Panc1 (cell line): ENCODE results near the gene RUNX1.

Experiments used
- CTCF ChIP-seq: fragments of 450-650 bp; IDR thresholded peaks from 2 replicates; pipeline ENCODE4 v1.5.1; 2017; ENCODE audit warnings: mild to moderate bottlenecking
- POLR2AphosphoS5 ChIP-seq: IDR thresholded peaks from 2 replicates; pipeline ENCODE4 v1.6.1; 2012; ENCODE audit warnings: mild to moderate bottlenecking, low read depth, low read length, moderate library complexity

GRCh38 chr21:35005560-35006224 lies 43.4 kb downstream of the RUNX1 start:
- no peak for TF ChIP-seq CTCF
- no peak for TF ChIP-seq POLR2AphosphoS5
